Endometrial microvascular endothelial cells (primary cell): Measurements from ENCODE around the gene LTA. TPM values are rescaled to one million over a fixed set of nuclear protein-coding genes. Genes with fewer than 3 reads are reported as not detected.

ENCODE experiments used
- in situ Hi-C: cut with HindIII; loops from 2 replicates; pipeline ENCODE4 v1.10.0; 2017; ENCODE audit warnings: low sequenced_read_pairs, low pct_unique_long_range_greater_than_20kb; ENCODE audit errors: inconsistent ontology term
- total RNA-seq: library from RNA; depleted of rRNA; stranded (reverse); fragments of >200 nt; gene quantifications from one replicate; pipeline ENCODE4 v1.2.3, GENCODE V29; 2015; ENCODE audit errors: inconsistent ontology term

The LTA gene
- total RNA-seq, 1 donor from 2014 or later, result not detected

DNA sequence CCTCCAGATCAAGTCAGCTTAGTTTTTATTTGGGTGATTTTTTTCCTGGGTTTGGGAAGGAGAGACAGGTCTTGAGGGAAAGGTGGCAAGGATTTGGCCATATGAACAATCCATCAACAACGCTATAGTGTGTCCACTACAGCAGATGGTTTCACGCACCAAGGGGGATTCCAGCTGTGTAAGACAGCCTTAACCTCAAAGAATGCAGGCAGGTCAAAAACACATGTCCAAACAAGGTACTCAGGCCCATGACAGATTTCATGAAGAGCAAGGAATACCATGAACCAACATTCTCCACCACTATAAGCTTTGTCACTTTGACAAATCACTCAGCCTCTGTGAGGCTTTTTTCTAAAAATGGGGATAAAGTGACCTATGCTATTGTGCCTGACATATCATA, 44.9 kb downstream of the LTA start:
- in situ Hi-C loops, result no loop called here

DNA sequence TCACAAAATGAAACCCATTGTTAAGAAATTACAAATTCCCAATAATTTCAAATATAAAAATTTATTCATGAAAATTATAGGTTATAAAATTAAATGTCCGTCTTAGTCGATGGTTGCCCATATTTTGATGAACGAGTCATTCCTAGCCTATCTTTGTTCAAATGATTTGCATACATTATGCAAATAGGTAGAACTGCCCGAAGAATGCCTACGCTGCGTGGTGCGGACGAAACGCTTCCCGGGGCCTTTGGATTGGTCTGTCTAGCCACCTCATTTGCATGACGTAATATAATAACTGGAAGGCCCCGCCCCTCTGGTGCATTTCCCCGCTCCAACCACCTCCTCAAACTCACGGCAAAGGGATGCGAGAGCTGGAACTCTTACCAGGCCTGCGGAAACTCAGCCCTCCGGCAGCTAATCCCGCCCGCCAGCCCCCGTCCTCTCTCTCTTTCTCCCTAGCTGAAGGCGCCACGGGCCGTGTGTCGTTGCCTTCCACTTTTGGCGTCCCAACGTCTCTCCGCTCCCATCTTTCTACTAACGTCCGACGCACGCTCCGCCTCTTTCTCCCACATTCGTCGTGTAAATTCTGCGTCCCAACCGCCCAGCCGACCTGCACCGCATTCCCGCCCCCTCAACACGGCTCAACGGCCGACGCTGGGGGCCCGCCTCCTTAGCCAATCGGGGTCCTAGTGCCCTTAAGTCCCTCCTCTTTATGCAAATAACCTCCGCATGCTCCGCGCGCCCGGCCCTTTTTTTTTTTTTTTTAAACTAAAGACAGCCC, 47.9 kb downstream of the LTA start:
- in situ Hi-C loops, result no loop called here

GRCh38 chr6:31620586-31621319, 48.7 kb downstream of the LTA start, which contains the start of gene PRRC2A:
PRRC2A (plus strand) TSS chr6:31620715; CDS start chr6:31622790, 2,075 bp downstream.
- in situ Hi-C loops, result no loop called here

GRCh38 chr6:31621320-31621939, 49.3 kb downstream of the LTA start:
- in situ Hi-C loops, result no loop called here

DNA sequence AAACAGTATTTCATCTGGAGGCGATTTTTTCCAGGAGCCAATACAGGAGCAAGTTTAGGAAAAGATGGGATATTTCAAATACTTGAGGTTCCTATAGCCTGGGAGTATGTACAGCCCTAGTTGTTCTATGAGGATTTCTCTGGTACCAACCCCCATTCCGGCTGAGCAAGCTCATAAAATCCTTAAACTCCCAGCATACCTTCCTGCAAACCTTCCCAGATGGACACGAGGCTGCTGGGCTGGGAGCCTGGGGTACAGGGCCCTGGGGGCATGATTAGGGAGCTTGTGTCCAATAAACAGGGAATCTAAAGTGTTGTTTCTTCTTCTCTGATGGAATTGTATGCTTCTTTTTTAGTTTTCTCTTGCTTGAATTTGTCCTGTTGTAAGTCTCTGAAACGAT, 49.9 kb downstream of the LTA start:
- in situ Hi-C loops, result no loop called here

- in situ Hi-C loops, result no loop called here
Observed at GRCh38 chr6:31622684-31623091, 50.6 kb downstream of the LTA start.

Other genes with a start within 250 kb of the LTA start
- gene HLA-B, start 215.1 kb upstream of the LTA start, total RNA-seq, result 719 TPM
- gene MICA, start 168.7 kb upstream of the LTA start, total RNA-seq, result 68.9 TPM
- gene MICB, start 74.1 kb upstream of the LTA start, total RNA-seq, result 26.1 TPM
- gene MCCD1, start 43.3 kb upstream of the LTA start, total RNA-seq, result not detected
- gene DDX39B, start 30.3 kb upstream of the LTA start, total RNA-seq, result 465 TPM
- gene ATP6V1G2, start 25.7 kb upstream of the LTA start, total RNA-seq, result not detected
- 13.1 TPM for gene NFKBIL1, start 24.7 kb upstream of the LTA start, total RNA-seq
- gene TNF, start 3.3 kb downstream of the LTA start, total RNA-seq, result not detected
- not detected for gene LTB, start 10.1 kb downstream of the LTA start, total RNA-seq
- not detected for gene LST1, start 14.0 kb downstream of the LTA start, total RNA-seq
- gene NCR3, start 20.7 kb downstream of the LTA start, total RNA-seq, result not detected
- not detected for gene AIF1, start 42.9 kb downstream of the LTA start, total RNA-seq
- 79.4 TPM for gene PRRC2A, start 48.4 kb downstream of the LTA start, total RNA-seq
- gene BAG6, start 80.4 kb downstream of the LTA start, total RNA-seq, result 262 TPM
- gene APOM, start 83.6 kb downstream of the LTA start, total RNA-seq, result 1.9 TPM
- gene C6orf47, start 88.5 kb downstream of the LTA start, total RNA-seq, result 17.2 TPM
- gene GPANK1, start 92.7 kb downstream of the LTA start, total RNA-seq, result 15.2 TPM
- 271 TPM for gene CSNK2B, start 93.8 kb downstream of the LTA start, total RNA-seq
- 1.1 TPM for gene LY6G5B, start 97.7 kb downstream of the LTA start, total RNA-seq
- gene LY6G5C, start 108.8 kb downstream of the LTA start, total RNA-seq, result 0.93 TPM
- 44.8 TPM for gene ABHD16A, start 131.0 kb downstream of the LTA start, total RNA-seq
- gene LY6G6F, start 134.6 kb downstream of the LTA start, total RNA-seq, result not detected
- gene LY6G6D, start 143.1 kb downstream of the LTA start, total RNA-seq, result not detected
- gene LY6G6C, start 149.5 kb downstream of the LTA start, total RNA-seq, result not detected
- not detected for gene MPIG6B, start 151.1 kb downstream of the LTA start, total RNA-seq
- gene DDAH2, start 157.0 kb downstream of the LTA start, total RNA-seq, result 64.2 TPM
- gene CLIC1, start 164.2 kb downstream of the LTA start, total RNA-seq, result 1,067 TPM
- gene MSH5, start 167.7 kb downstream of the LTA start, total RNA-seq, result 7.8 TPM
- not detected for gene SAPCD1, start 190.4 kb downstream of the LTA start, total RNA-seq
- not detected for gene VWA7, start 205.0 kb downstream of the LTA start, total RNA-seq
- 101 TPM for gene VARS1, start 223.5 kb downstream of the LTA start, total RNA-seq
- 172 TPM for gene LSM2, start 234.7 kb downstream of the LTA start, total RNA-seq
- 0.65 TPM for gene HSPA1L, start 243.0 kb downstream of the LTA start, total RNA-seq
- 171 TPM for gene HSPA1A, start 243.3 kb downstream of the LTA start, total RNA-seq